Immature natural killer cell (primary cell): Measurements from ENCODE around the gene ALDH16A1. TPM values are rescaled to one million over a fixed set of nuclear protein-coding genes. Genes with fewer than 3 reads are reported as not detected.

Experiments used
- DNase-seq, 3 donors: peaks; one replicate each; pipeline ENCODE4 v3.0.0; 2022; ENCODE audit warnings: mixed read lengths in 1 of 3
- H3K27ac Mint-ChIP-seq, 6 donors: one replicate each; pipeline ENCODE4 v1.8.0; 2020; ENCODE audit warnings: mixed read lengths in 6 of 6, mild to moderate bottlenecking in 5 of 6, inconsistent platforms in 4 of 6, moderate library complexity in 3 of 6
- H3K27me3 Mint-ChIP-seq, 3 donors: one replicate each; pipeline ENCODE4 v1.8.0; 2020 to 2021; ENCODE audit warnings: low read depth in 3 of 3, mild to moderate bottlenecking in 3 of 3, mixed read lengths in 3 of 3, moderate library complexity in 3 of 3, inconsistent platforms in 1 of 3
- H3K36me3 Mint-ChIP-seq, 3 donors: one replicate each; pipeline ENCODE4 v1.8.0; 2020; ENCODE audit warnings: mixed read lengths in 3 of 3, inconsistent platforms in 2 of 3, mild to moderate bottlenecking in 2 of 3
- H3K4me1 Mint-ChIP-seq, 2 donors: one replicate each; pipeline ENCODE4 v1.8.0; 2020; ENCODE audit warnings: inconsistent platforms in 2 of 2, mild to moderate bottlenecking in 2 of 2, mixed read lengths in 2 of 2, moderate library complexity in 1 of 2
- H3K4me3 Mint-ChIP-seq, 5 donors: one replicate each; pipeline ENCODE4 v1.8.0; 2020; ENCODE audit warnings: mild to moderate bottlenecking in 5 of 5, mixed read lengths in 5 of 5, inconsistent platforms in 3 of 5, moderate library complexity in 3 of 5
- H3K9me3 Mint-ChIP-seq, 6 donors: one replicate each; pipeline ENCODE4 v1.8.0; 2020; ENCODE audit warnings: mild to moderate bottlenecking in 6 of 6, mixed read lengths in 6 of 6, inconsistent platforms in 4 of 6, moderate library complexity in 3 of 6
- polyA plus RNA-seq, 3 donors: library from polyadenylated mRNA; unstranded; fragments of 300-500 nt; fragmentation: Illumina TruSeq; gene quantifications; one replicate each; pipeline ENCODE4 v1.2.3, GENCODE V29; 2021

ALDH16A1 gene
- polyA plus RNA-seq, 3 donors from 2014 or later: 37.2 to 57.0 (median 42.4) TPM

DNA sequence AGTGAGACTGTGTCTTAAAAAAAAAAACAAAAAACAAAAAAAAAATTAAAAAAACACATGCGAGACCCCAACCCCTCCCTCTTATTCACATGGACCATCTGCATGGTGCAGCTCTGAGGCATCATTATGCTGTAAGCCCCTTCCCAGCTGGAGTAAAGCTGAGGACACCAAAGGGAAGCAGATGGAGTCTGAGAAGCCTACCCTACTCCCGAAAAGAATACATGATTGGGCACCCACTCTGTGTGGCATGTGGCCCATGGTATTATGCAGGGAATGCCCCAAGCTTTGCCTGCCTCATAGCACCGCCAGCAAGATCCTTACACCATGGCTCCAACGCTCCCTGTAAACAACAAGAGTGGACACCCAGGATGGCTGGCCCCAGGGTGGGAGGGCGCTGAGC lies 34.5 kb upstream of the ALDH16A1 start:
- peaks cover 19 to 39% (median 37%) of the 10 kb centered on the region in 3 donors for H3K27me3 Mint-ChIP-seq
- no peak for DNase-seq
- peaks cover 20 to 28% of the 10 kb centered on the region in 2 donors for H3K4me1 Mint-ChIP-seq
- peaks cover 0 to 2% (median 0%) of the 10 kb centered on the region in 6 donors for H3K9me3 Mint-ChIP-seq
- no peak overlapping the region for H3K4me3 Mint-ChIP-seq
- peaks cover 0 to under 1% (median 0%) of the 10 kb centered on the region in 3 donors for H3K36me3 Mint-ChIP-seq
- H3K27ac Mint-ChIP-seq: no peak overlapping the region

DNA sequence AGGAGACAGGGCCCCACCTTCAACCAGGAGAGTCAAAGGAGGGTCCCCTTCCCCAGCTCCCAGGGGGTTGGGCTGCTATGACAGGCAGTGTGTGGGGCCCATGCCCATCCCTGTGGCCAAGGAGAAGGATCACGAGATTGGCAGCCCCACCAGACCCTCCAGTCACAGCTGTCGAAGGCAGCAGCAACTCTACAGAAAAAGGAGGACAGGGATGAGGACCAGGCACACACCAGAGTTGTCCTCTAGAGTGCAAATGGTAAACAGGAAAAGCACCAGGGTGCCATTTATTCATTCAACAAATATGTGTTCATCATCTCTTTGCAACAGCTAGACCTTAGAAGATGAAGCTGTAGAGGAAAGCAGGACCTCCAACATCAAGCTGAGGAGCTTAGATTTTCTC lies 33.9 kb upstream of the ALDH16A1 start:
- peaks cover 26 to 34% of the 10 kb centered on the region in 2 donors for H3K4me1 Mint-ChIP-seq
- peaks cover 26 to 45% (median 42%) of the 10 kb centered on the region in 3 donors for H3K27me3 Mint-ChIP-seq
- DNase-seq: no peak
- no peak overlapping the region for H3K27ac Mint-ChIP-seq
- peaks cover 0 to 4% (median 3%) of the 10 kb centered on the region in 3 donors for H3K36me3 Mint-ChIP-seq
- no peak overlapping the region for H3K4me3 Mint-ChIP-seq
- H3K9me3 Mint-ChIP-seq: peaks cover 0 to 2% (median 0%) of the 10 kb centered on the region in 6 donors

DNA sequence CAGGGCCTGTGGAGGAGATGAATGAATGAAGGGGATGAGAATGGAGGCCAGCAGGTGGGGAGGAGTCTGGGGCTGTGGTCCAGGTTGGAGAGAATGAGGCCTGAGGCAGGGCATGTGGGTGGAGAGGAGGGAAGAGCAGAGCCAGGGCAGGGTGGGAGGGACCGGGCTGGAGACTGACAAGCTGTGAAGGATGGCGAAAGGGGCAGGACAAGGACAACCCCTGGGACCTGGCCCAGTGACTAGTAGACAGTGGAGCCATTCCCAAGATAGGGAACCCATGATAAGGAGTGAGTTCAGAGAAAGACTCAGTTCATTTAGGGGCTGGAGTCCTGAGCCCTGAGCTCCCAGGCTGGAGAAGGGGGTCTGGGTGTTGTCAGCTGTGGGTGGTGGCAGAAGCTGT lies 32.8 kb upstream of the ALDH16A1 start:
- peaks cover 0 to 2% (median 0%) of the 10 kb centered on the region in 6 donors for H3K9me3 Mint-ChIP-seq
- H3K27me3 Mint-ChIP-seq: peaks cover 26 to 51% (median 48%) of the 10 kb centered on the region in 3 donors
- peaks cover 26 to 34% of the 10 kb centered on the region in 2 donors for H3K4me1 Mint-ChIP-seq
- DNase-seq: no peak
- H3K4me3 Mint-ChIP-seq: peak overlapping the region in 2 of 5 donors; percentile 34 to 50
- no peak overlapping the region for H3K27ac Mint-ChIP-seq
- H3K36me3 Mint-ChIP-seq: peaks cover 0 to 4% (median 3%) of the 10 kb centered on the region in 3 donors

DNA sequence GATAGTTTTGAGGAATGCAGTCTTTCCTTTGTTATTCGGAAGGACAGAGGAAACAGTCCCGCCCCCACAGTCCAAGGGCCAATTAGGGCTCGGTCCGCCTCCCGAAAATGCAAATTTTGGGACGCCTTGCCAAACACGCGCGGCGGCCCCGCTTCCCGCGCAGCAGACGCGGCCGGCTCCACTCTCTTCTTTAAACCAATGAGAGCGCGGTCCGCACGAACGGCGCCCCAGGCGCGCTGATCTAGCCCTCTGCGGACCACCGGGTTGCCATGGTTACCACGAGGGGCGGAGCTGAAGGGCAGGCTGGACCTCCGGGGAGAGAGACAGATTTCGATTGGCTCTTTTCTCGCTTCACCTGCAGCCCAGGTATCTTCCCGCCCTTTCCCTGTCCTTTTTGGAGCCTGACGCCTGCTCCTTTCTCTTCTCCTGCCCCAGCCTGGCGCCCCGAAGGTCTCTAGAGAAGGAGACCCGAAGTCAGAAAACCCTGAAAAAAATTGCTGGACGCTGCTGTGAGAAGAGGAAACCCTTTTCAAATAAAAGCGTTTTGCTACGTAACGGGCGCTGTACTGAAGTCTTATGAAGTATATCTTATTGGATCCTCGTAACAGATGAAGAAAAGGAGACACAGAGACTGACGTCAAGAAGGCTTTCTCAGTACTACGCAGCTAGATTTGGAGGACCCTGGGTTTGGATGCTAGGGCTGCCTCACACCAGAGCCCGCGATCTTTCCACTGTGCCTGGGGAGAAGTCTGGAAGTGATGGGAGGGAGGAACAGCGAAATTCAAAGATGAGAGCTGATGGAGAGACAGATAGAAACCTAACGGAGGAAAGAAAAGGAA lies 31.8 kb upstream of the ALDH16A1 start:
- Mint-ChIP-seq H3K9me3 (peaks cover 0 to 2% (median 0%) of the 10 kb centered on the region in 6 donors), H3K36me3 (peaks cover 0 to 4% (median 3%) of the 10 kb centered on the region in 3 donors), H3K27me3 (peaks cover 33 to 57% (median 55%) of the 10 kb centered on the region in 3 donors), H3K4me3 (peak overlapping the region; percentile 32 to 74 (median 63)), H3K27ac (no peak overlapping the region), H3K4me1 (peaks cover 26 to 36% of the 10 kb centered on the region in 2 donors)
- no peak for DNase-seq

DNA sequence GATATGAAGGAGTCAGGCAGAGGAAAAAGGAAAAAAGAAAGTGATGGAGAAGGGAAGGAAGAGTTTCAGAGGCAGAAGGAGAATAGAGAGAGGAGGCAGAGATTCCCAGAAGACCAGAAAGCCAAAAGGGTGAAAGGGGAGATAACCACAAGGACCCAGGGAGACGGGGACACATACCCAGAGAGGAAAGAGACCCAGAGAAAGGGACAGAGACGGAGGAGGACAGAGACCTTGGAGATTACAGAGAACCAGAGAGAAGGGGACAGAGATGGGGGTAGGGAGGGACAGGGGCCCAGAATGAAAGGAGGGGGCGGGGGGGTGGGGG lies 31.2 kb upstream of the ALDH16A1 start:
- DNase-seq: no peak
- Mint-ChIP-seq H3K9me3 (peaks cover 0 to 2% (median 0%) of the 10 kb centered on the region in 6 donors), H3K4me1 (peaks cover 28 to 42% of the 10 kb centered on the region in 2 donors), H3K36me3 (peaks cover 0 to 4% (median 3%) of the 10 kb centered on the region in 3 donors), H3K4me3 (peak overlapping the region; percentile 36 to 74 (median 63)), H3K27ac (no peak overlapping the region), H3K27me3 (peaks cover 39 to 59% (median 57%) of the 10 kb centered on the region in 3 donors)

DNA sequence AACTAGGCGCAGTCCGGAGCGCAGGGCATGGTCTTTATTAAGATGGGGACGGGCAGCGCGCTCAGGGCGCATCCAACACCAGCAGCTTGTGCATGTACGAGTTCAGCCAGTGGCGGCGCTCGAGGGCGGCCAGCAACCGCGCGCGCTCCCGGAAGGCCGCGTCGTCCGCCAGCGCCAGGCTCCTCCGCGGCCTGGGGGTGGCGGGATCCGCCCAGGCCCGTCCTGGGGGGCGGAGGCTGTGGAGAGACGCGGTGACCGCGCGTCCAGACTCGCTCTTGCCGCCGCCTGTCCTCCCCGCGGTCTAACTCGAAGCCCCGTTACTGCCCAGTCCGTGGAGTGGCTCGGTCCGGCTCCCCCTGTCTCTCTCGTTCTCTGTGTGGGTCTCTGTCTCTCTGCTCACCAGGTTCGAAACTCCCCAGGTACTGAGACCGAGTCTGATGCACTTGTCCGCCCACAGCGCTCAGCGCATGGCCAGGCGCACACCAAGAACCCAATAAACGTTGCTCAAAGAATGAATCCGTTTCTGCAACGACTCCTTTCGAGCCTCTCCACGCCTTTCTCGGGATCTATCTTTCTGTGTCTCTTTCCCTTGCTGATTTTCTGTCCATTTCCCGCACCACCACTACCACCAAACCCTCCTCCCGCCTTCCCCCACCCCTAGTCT lies 30.5 kb upstream of the ALDH16A1 start:
- Mint-ChIP-seq H3K27ac (no peak overlapping the region), H3K36me3 (peaks cover 0 to 4% (median 3%) of the 10 kb centered on the region in 3 donors)
- DNase-seq: peak; percentile 59 to 67 (median 61)

DNA sequence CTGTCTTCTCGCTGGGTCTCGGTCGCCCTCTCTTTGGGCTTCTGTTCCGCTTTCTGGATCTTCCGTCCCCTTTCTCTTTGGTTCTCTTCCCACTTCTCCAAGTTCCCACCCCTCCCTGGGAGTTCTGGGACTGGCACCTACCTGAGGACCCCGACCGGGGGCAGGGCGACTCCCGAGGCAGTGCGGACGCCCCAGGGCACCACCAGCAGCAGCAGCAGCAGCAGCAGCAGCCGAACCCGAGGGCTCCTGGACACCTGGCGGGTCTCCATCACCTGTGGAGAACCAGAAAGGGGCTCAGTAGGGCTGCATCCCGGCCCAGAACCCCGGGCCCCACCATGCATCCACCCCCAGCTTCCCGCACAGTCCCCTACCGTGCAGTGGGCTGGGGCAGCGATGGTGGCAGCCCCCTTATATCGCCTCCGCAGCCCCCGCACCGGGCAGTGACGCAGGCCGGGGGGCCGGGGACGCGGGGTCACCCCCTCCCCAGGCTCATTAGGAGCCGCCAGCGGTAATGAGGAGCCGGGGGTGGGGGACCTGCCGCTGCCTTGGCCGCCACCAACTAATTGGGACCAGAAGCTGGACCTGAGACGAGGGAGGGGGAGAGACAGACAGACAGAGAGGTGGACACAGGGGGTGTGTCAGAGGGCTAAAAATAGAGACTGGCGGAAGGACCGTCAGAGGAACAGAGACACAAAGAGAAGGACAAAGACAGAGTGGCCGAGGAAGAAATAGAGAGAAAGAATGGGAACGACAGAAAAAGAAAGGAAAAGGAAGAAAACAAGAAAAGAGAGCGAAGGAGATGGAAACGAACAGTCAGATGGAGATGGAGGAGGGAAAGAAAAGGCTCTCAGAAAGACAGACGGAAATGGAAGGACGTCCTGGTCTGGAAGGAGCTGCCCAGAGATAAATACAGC lies 29.7 kb upstream of the ALDH16A1 start, which contains the start of gene PTH2:
TSS of gene PTH2 (minus strand) at position 371 of the 914 bp plus-strand sequence. CDS start at position 269, 102 bp downstream.
- peak within 1 kb of the TSS; percentile 70 to 79 (median 76) for H3K4me3 Mint-ChIP-seq
- H3K9me3 Mint-ChIP-seq: peaks cover 0 to 2% (median 0%) of the 10 kb centered on the region in 6 donors
- H3K36me3 Mint-ChIP-seq: peaks cover 0 to 4% (median 3%) of the 10 kb centered on the region in 3 donors
- peaks cover 49 to 63% (median 62%) of the 10 kb centered on the region in 3 donors for H3K27me3 Mint-ChIP-seq
- no peak within 1 kb of the TSS for H3K27ac Mint-ChIP-seq
- peaks cover 35 to 53% of the 10 kb centered on the region in 2 donors for H3K4me1 Mint-ChIP-seq
- no peak for DNase-seq

More for the DNA sequence above, 30.5 kb upstream of the ALDH16A1 start:
- Mint-ChIP-seq H3K4me3 (peak overlapping the region; percentile 66 to 79 (median 76)), H3K4me1 (peaks cover 28 to 45% of the 10 kb centered on the region in 2 donors), H3K9me3 (peaks cover 0 to 2% (median 0%) of the 10 kb centered on the region in 6 donors), H3K27me3 (peaks cover 44 to 64% (median 59%) of the 10 kb centered on the region in 3 donors)

DNA sequence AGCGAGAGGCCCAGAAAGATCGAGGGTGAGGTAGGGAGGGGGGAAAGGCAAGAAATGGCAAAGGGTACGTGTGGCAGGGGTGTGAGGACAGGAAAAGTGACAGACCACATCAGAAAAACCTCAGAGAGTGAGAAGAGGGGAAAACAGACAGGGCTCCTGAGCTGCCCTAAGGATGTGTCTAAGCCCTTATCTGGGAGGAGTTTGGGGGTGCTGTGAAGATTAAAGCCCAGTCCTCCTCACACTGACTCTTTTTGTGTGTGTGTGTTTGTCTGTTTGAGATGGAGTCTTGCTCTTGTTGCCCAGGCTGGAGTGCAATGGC lies 29.1 kb upstream of the ALDH16A1 start:
- peaks cover 0 to 2% (median 0%) of the 10 kb centered on the region in 6 donors for H3K9me3 Mint-ChIP-seq
- H3K27ac Mint-ChIP-seq: no peak overlapping the region

DNA sequence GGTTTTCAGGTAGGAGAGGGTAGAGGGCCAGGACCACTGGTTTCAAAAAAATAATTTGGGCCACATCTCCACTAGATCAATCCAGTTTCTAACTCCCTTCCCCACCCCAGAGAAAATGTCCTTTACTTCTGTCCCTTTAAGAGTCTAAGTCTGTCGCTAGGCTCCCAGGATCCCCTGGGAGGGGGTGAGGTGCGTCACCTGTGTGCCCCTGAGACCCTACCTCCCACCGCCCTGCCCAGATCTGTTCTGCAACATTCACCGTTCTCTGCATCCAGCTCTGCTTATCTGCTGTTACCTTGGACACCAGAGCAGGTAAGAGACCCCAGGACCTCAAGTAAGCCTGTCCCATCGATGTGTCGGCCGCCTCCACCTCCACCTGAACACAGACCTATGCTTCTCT lies 27.8 kb upstream of the ALDH16A1 start, which contains the start of gene GFY:
TSS of gene GFY (plus strand) at position 211 of the 400 bp plus-strand sequence. CDS start 1,043 bp downstream, outside the sequence.
- Mint-ChIP-seq H3K36me3 (peaks cover 0 to 4% (median 3%) of the 10 kb centered on the region in 3 donors), H3K4me3 (peak within 1 kb of the TSS in 3 of 5 donors; percentile 12 to 74 (median 66)), H3K27ac (peak within 1 kb of the TSS in 1 of 6 donors; percentile 30), H3K9me3 (peaks cover 0 to 2% (median 0%) of the 10 kb centered on the region in 6 donors), H3K4me1 (peaks cover 37 to 54% of the 10 kb centered on the region in 2 donors), H3K27me3 (peaks cover 48 to 69% (median 55%) of the 10 kb centered on the region in 3 donors)
- DNase-seq: no peak

More for the DNA sequence above, 29.1 kb upstream of the ALDH16A1 start:
- peak; percentile 39 to 49 (median 48) for DNase-seq
- Mint-ChIP-seq H3K27me3 (peaks cover 53 to 67% (median 61%) of the 10 kb centered on the region in 3 donors), H3K36me3 (peaks cover 0 to 4% (median 3%) of the 10 kb centered on the region in 3 donors), H3K4me1 (peaks cover 37 to 54% of the 10 kb centered on the region in 2 donors), H3K4me3 (peak overlapping the region; percentile 49 to 74 (median 66))

DNA sequence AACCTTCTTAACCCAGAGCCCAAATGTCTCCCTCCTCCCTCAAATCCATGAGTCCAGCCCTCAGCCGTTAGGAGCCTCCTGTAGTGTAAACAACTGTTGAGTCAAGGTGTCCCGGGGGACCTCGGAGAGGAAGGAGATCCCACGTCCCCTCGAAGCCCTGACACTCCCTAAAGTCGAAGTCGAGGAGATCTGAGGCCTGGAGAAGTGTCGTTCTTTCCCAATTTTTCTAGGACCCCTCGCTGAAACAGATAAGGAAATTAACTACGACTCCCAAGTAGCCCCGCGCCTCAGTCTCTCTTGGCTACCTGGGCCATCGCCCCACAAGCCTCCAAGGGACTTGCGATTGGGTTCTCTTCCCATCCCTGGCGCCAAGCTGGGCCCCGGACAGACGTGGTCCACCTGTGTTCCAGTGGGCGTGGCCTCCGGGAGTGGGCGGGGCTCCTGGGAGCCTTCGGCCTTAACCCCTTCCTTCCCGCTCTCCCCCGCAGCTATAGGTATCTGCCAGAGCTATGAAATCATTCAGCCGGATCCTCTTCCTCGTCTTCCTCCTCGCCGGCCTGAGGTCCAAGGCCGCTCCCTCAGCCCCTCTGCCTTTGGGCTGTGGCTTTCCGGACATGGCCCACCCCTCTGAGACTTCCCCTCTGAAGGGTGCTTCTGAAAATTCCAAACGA lies 27.0 kb upstream of the ALDH16A1 start:
- Mint-ChIP-seq H3K4me1 (peaks cover 37 to 51% of the 10 kb centered on the region in 2 donors), H3K27ac (no peak overlapping the region), H3K36me3 (peaks cover 0 to 4% (median 3%) of the 10 kb centered on the region in 3 donors), H3K27me3 (peaks cover 49 to 61% (median 54%) of the 10 kb centered on the region in 3 donors), H3K9me3 (peaks cover 0 to 3% (median 0%) of the 10 kb centered on the region in 6 donors), H3K4me3 (peak overlapping the region in 1 of 5 donors; percentile 57)
- no peak for DNase-seq

DNA sequence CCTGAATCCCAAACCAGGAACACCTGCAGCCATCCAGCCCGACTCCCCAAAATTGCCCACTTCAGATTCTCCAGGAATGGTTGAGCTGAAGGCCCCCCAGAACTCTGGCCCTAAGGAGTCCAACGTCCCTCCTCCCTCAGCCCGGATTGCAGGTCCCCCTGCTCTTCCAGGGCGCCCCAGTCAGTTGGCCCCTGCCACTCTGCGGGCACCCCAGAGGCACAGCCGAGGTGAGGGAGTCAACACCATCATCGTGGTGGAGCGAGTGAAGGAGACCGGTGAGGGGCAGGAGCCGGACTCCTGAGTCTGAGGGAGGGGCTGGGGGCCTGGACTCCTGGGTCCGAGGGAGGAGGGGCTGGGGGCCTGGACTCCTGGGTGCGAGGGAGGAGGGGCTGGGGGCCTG lies 25.7 kb upstream of the ALDH16A1 start:
- H3K9me3 Mint-ChIP-seq: peaks cover 0 to 3% (median 0%) of the 10 kb centered on the region in 6 donors
- peaks cover 0 to 4% (median 3%) of the 10 kb centered on the region in 3 donors for H3K36me3 Mint-ChIP-seq
- H3K27me3 Mint-ChIP-seq: peaks cover 48 to 59% (median 50%) of the 10 kb centered on the region in 3 donors
- H3K27ac Mint-ChIP-seq: no peak overlapping the region
- peak overlapping the region in 1 of 5 donors; percentile 5 for H3K4me3 Mint-ChIP-seq
- DNase-seq: no peak
- H3K4me1 Mint-ChIP-seq: peaks cover 33 to 39% of the 10 kb centered on the region in 2 donors
